Mesodermal cell (in vitro differentiated cells): ENCODE measurements around the gene ELAVL1.

Experiments used
- H3K27ac ChIP-seq: 2 replicates; pipeline ENCODE4 v1.7.0; 2013; ENCODE audit warnings: mild to moderate bottlenecking, low read depth, low read length, moderate library complexity; ENCODE audit not compliant: severe bottlenecking
- H3K36me3 ChIP-seq: 2 replicates; pipeline ENCODE4 v1.7.1; 2013; ENCODE audit warnings: mild to moderate bottlenecking, low read length, moderate library complexity; ENCODE audit not compliant: control insufficient read depth, insufficient read depth
- H3K4me1 ChIP-seq: one replicate; pipeline ENCODE4 v1.7.1; 2013; ENCODE audit warnings: mild to moderate bottlenecking, low read length; ENCODE audit not compliant: insufficient read depth, control insufficient read depth, poor library complexity, severe bottlenecking
- H3K4me3 ChIP-seq: 2 replicates; pipeline ENCODE4 v1.7.0; 2013; ENCODE audit warnings: low read length, control low read depth, mild to moderate bottlenecking; ENCODE audit not compliant: insufficient read depth, poor library complexity, severe bottlenecking; ENCODE audit errors: extremely low read depth
- H3K9me3 ChIP-seq: 2 replicates; pipeline ENCODE4 v1.7.1; 2013; ENCODE audit warnings: mild to moderate bottlenecking, low read length, moderate library complexity; ENCODE audit not compliant: control insufficient read depth
- WGBS, 2 experiments: methylation state at CpG; one replicate each; pipeline ENCODE4 v1.1.5; 2013; ENCODE audit warnings: missing lambda C conversion rate in 2 of 2; ENCODE audit not compliant: insufficient coverage in 2 of 2; 5-methylcytosine and 5-hydroxymethylcytosine counted together

The ELAVL1 gene

GRCh38 chr19:7926021-7926726, 79.3 kb downstream of the ELAVL1 start, which contains the start of gene CTXN1:
TSS of gene CTXN1 (minus strand) at chr19:7926135. CDS start at chr19:7925538, 597 bp downstream.
- H3K27ac ChIP-seq: peak within 1 kb of the TSS; percentile 73
- H3K4me1 ChIP-seq: peaks cover 31% of the 10 kb centered on the region
- WGBS, 2 experiments: 9 to 13% methylated on average over 38 to 52 of the region's 65 CpGs
- H3K9me3 ChIP-seq: no peaks in the 10 kb centered on the region
- H3K4me3 ChIP-seq: peak within 1 kb of the TSS; percentile 60
- peaks cover 41% of the 10 kb centered on the region for H3K36me3 ChIP-seq

DNA sequence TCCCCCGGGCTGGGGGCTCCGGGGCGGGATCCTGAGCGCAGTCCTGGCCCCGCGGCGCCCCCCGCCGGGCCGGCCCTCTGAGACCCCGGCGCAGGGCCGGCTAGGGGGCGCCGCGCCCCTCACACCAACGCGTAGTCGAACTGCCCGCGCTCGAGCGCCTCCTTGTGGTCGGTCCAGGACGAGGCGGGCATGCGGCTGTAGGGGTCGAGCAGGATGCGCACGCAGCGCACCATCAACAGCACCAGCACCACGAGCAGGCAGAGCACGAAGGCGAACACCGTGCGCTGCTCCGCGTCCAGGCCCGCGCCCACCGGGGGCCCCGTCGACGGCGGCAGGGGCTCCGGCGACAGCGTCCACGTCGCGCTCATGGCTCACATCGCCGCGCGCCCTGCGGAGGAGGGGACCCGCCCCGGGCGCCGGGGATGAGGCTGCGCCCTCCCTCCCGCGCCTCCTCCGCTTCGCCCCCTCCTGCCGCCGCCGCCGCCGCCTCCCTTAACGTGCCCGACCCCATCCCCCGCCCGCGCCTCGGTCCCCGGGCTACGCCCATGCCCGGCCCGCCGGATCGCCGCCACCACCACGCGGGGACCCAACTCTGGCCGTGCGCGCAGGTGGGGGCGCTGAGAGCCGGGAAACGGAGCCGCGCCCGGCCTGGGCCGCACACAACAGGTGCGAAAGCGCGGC, 80.1 kb downstream of the ELAVL1 start:
- H3K9me3 ChIP-seq: no peaks in the 10 kb centered on the region
- H3K4me3 ChIP-seq: peak overlapping the region; percentile 60
- H3K27ac ChIP-seq: peak overlapping the region; percentile 73
- 0 to 1% methylated on average over 69 to 83 of the region's 98 CpGs for WGBS, 2 experiments
- peaks cover 32% of the 10 kb centered on the region for H3K36me3 ChIP-seq
- H3K4me1 ChIP-seq: peaks cover 31% of the 10 kb centered on the region

DNA sequence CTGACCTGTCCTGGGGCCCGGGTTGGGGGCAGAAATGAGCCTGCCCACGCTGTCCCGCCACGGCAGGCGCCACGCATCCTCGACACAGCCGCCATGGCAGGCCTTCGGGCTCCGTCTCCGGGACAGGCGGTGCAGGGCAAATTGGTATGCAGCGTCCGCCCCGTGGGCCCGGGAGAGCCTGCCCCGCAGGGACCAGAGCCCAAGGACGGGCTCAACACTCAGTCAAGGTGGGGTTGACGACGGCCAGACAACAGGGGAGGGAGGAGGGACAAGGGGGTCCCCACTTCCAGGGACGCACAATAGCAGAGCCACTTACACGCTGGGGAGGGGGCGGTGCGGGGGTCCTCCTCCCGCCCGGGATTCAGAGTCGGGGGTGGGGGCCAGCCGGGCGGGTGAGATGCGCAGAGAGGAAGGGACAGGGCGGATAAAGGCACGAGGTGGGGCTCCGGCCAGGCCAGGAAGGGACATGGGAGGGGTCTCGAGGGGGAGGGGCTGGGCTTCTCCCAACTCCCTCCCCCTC, 80.7 kb downstream of the ELAVL1 start:
- no peak overlapping the region for H3K27ac ChIP-seq
- H3K36me3 ChIP-seq: peaks cover 28% of the 10 kb centered on the region
- H3K4me1 ChIP-seq: peaks cover 31% of the 10 kb centered on the region
- 69 to 73% methylated on average over 25 to 26 of the region's 34 CpGs for WGBS, 2 experiments
- H3K4me3 ChIP-seq: peak overlapping the region; percentile 60
- H3K9me3 ChIP-seq: no peaks in the 10 kb centered on the region

GRCh38 chr19:7924241-7924640, 81.2 kb downstream of the ELAVL1 start:
- H3K4me3 ChIP-seq: no peak overlapping the region
- WGBS, 2 experiments: 91 to 98% methylated on average over 12 of the region's 12 CpGs
- no peaks in the 10 kb centered on the region for H3K9me3 ChIP-seq
- H3K27ac ChIP-seq: no peak overlapping the region
- peaks cover 31% of the 10 kb centered on the region for H3K4me1 ChIP-seq
- peaks cover 28% of the 10 kb centered on the region for H3K36me3 ChIP-seq

DNA sequence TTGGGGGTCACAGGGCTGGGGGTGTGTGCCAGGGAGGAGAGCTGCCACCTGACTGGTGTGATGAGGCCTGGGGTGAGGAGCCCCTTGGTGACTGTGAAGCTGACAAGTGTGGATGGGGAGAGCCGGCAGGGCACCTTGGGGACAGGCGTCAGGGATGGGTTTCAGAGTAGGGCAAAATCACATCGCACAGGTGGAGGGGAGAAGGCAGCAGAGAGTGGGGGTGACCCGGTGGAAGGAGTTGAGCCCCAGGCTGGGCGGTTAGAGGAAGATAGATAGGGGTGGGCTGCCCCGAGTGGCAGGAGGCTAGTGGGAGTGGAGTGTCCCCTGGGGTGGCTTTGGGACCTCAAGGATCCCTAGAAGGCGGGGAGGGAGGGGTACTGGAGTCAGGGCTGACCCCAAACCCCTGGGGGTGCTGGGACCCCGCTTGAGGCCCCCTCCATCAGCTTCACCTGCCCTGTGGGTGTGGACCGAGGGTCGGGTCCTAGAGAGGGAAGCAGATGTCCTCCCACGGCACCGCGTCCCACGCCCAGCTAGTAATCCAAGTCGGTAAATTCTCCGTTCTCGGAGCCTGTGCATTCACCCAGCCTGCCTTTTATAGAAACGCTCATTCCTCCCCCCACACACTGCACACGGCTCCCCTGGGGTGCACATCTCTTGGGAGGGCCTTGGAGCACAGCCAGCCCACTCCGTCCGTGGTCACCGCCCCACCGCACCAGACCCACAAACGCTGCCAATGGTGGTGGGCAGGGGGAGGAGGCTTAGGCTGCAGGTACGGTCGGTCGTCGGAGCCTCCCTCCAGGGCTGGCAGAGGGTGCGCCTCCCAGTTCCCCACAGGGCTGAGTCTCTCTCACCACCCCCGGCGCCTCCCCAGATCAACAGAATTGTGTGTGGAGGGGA, 81.9 kb downstream of the ELAVL1 start:
- no peaks in the 10 kb centered on the region for H3K9me3 ChIP-seq
- H3K4me3 ChIP-seq: no peak overlapping the region
- 93% methylated on average over 14 to 22 of the region's 31 CpGs for WGBS, 2 experiments

GRCh38 chr19:7922836-7923195, 82.6 kb downstream of the ELAVL1 start:
- WGBS, 2 experiments: 91 to 93% methylated on average over 4 to 8 of the region's 8 CpGs
- H3K4me1 ChIP-seq: peaks cover 22% of the 10 kb centered on the region

More for the DNA sequence above, 81.9 kb downstream of the ELAVL1 start:
- no peak overlapping the region for H3K27ac ChIP-seq
- peaks cover 29% of the 10 kb centered on the region for H3K4me1 ChIP-seq
- peaks cover 28% of the 10 kb centered on the region for H3K36me3 ChIP-seq

DNA sequence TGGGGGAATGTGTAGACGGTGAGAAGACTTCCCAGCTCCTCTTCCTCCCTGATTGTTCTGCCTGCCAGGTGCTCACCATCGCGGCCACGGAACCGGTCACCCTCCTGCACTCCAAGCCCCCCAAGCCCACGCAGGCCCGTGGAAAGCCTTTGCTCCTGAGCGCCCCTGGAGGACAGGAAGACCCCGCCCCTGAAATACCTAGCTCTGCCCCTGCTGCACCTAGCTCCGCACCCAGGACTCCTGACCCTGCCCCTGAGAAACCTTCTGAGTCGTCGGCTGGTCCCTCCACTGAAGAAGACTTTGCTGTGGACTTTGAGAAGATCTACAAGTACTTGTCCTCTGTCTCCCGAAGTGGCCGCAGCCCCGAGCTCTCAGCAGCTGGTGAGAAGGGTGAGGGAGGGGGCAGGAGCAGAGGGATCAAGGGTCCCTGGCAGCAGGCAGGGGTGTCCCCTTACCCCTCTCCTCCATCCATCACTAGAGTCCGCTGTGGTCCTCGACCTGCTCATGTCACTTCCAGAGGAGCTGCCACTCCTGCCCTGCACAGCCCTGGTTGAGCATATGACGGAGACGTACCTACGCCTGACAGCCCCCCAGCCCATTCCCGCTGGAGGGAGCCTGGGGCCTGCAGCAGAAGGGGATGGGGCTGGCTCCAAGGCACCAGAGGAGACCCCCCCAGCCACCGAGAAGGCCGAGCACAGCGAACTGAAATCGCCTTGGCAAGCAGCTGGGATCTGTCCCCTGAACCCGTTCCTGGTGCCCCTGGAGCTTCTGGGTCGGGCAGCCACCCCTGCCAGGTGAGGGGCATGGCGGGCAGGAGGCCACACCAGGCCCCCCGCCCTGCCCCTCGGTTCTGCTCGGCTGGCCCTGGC, 83.2 kb downstream of the ELAVL1 start:
- H3K36me3 ChIP-seq: peaks cover 28% of the 10 kb centered on the region
- H3K4me3 ChIP-seq: no peak overlapping the region
- no peak overlapping the region for H3K27ac ChIP-seq
- 94 to 95% methylated on average over 25 to 31 of the region's 31 CpGs for whole genome bisulfite sequencing, 2 experiments
- H3K9me3 ChIP-seq: no peaks in the 10 kb centered on the region
- H3K4me1 ChIP-seq: peaks cover 23% of the 10 kb centered on the region

More at GRCh38 chr19:7922836-7923195, 82.6 kb downstream of the ELAVL1 start:
- H3K4me3 ChIP-seq: no peak overlapping the region
- peaks cover 28% of the 10 kb centered on the region for H3K36me3 ChIP-seq
- H3K27ac ChIP-seq: no peak overlapping the region
- H3K9me3 ChIP-seq: no peaks in the 10 kb centered on the region

DNA sequence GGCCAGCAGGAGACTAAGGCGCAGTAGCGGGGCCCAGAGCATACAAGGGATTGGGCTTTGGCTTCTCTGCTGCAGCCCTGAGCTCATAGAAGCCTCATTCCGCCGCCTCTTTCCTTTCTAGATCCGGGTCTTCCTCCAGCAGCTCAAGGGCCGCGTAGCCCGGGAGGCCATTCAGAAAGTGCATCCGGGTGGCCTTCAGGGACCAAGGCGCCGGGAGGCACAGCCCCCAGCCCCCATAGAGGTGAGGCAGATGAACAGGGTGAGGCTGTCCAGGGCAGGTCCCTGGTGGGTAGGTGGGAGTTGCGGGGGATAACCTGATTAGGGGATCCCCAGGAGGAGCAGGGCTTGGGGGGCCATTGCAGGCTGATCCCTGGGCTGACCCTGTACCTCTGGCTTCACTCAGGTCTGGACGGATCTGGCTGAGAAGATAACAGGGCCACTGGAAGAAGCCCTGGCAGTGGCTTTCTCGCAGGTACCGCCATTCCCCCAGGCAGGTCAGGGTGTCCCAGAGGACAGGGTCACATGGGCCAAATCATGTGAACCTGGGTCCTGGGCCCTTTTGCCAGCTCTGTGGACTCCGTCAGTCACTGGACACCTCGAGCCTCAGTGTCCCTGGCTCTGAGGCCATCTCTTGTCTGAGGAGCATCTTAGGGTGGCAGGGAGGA, 84.0 kb downstream of the ELAVL1 start:
- peak overlapping the region; percentile 46 for H3K27ac ChIP-seq
- 88 to 95% methylated on average over 11 to 15 of the region's 17 CpGs for WGBS, 2 experiments
- H3K4me1 ChIP-seq: peaks cover 20% of the 10 kb centered on the region
- peaks cover 28% of the 10 kb centered on the region for H3K36me3 ChIP-seq
- no peaks in the 10 kb centered on the region for H3K9me3 ChIP-seq
- peak overlapping the region; percentile 39 for H3K4me3 ChIP-seq

GRCh38 chr19:7920519-7921301, 84.7 kb downstream of the ELAVL1 start:
- no peaks in the 10 kb centered on the region for H3K9me3 ChIP-seq
- peak overlapping the region; percentile 63 for H3K4me3 ChIP-seq
- 13 to 18% methylated on average over 24 to 31 of the region's 62 CpGs for WGBS, 2 experiments
- H3K27ac ChIP-seq: peak overlapping the region; percentile 88
- peaks cover 19% of the 10 kb centered on the region for H3K4me1 ChIP-seq
- peaks cover 28% of the 10 kb centered on the region for H3K36me3 ChIP-seq
